GM19193 (cell line): Measurements from ENCODE around the gene FGF14.

Source experiments
- POLR2A ChIP-seq: IDR thresholded peaks from 4 replicates; pipeline ENCODE4 v1.6.1; 2011; ENCODE audit not compliant: insufficient read depth, insufficient read length; ENCODE audit errors: extremely low read depth

FGF14 gene

GRCh38 chr13:102187313-102187712 lies 214.5 kb downstream of the FGF14 start:
- no peak for TF ChIP-seq POLR2A

GRCh38 chr13:102185375-102185984 lies 216.4 kb downstream of the FGF14 start:
- TF ChIP-seq POLR2A: no peak

- no peak for TF ChIP-seq POLR2A
These were observed 218.2 kb downstream of the FGF14 start for GRCh38 chr13:102183509-102184182.

- TF ChIP-seq POLR2A: no peak
These were observed 219.7 kb downstream of the FGF14 start for GRCh38 chr13:102182170-102182569.

- no peak for TF ChIP-seq POLR2A
These were observed 224.4 kb downstream of the FGF14 start for GRCh38 chr13:102177431-102177830.

- no peak for TF ChIP-seq POLR2A
These were observed 225.0 kb downstream of the FGF14 start for GRCh38 chr13:102176846-102177245.

- no peak for TF ChIP-seq POLR2A
These were observed 229.4 kb downstream of the FGF14 start for GRCh38 chr13:102172406-102172805.

GRCh38 chr13:102170305-102170704 lies 231.5 kb downstream of the FGF14 start:
- no peak for TF ChIP-seq POLR2A

GRCh38 chr13:102169471-102170015 lies 232.3 kb downstream of the FGF14 start:
- TF ChIP-seq POLR2A: no peak

- TF ChIP-seq POLR2A: no peak
These were observed 249.1 kb downstream of the FGF14 start for GRCh38 chr13:102152790-102153189.

GRCh38 chr13:102147353-102147752 lies 254.5 kb downstream of the FGF14 start:
- no peak for TF ChIP-seq POLR2A

- TF ChIP-seq POLR2A: no peak
These were observed 256.1 kb downstream of the FGF14 start for GRCh38 chr13:102145750-102146149.

- no peak for TF ChIP-seq POLR2A
These were observed 259.4 kb downstream of the FGF14 start for GRCh38 chr13:102142473-102142826.

GRCh38 chr13:102141625-102142472 lies 260.0 kb downstream of the FGF14 start:
- no peak for TF ChIP-seq POLR2A

- no peak for TF ChIP-seq POLR2A
These were observed 262.2 kb downstream of the FGF14 start for GRCh38 chr13:102139626-102140025.
